GM23338 (cell line): ENCODE data around the gene ZAP70. TPM values are rescaled to one million over a fixed set of nuclear protein-coding genes. Genes with fewer than 3 reads are reported as not detected.

Experiments used
- ATAC-seq: fragments of 200-7000 bp; cut with Tn5 transposase; 3 replicates; pipeline ENCODE4 v1.9.1; 2020
- DNase-seq: peaks from one replicate; pipeline ENCODE4 v3.0.0-alpha.2; 2015; ENCODE audit warnings: low spot score
- H2AFZ ChIP-seq: fragments of 200-600 bp; sonication (generic); 2 replicates; pipeline ENCODE4 v1.8.0; 2016; ENCODE audit warnings: antibody characterized with exemption, mild to moderate bottlenecking, moderate library complexity
- H3F3A ChIP-seq: fragments of 200-600 bp; sonication (generic); replicated peaks from 2 replicates; pipeline ENCODE4 v1.8.0; 2017; ENCODE audit warnings: antibody characterized with exemption, mixed run types, low read depth
- H3K27ac ChIP-seq: fragments of 200-600 bp; sonication (generic); 2 replicates; pipeline ENCODE4 v1.6.1; 2016; ENCODE audit warnings: low read depth
- H3K27me3 ChIP-seq: fragments of 200-600 bp; sonication (generic); 2 replicates; pipeline ENCODE4 v1.8.0; 2016; ENCODE audit warnings: mild to moderate bottlenecking, mixed run types, moderate library complexity; ENCODE audit not compliant: insufficient read depth
- H3K36me3 ChIP-seq: fragments of 200-600 bp; sonication (generic); 2 replicates; pipeline ENCODE4 v1.8.0; 2016; ENCODE audit warnings: mild to moderate bottlenecking; ENCODE audit not compliant: insufficient read depth
- H3K4me1 ChIP-seq: fragments of 200-600 bp; sonication (generic); 2 replicates; pipeline ENCODE4 v1.8.0; 2016; ENCODE audit warnings: mild to moderate bottlenecking, moderate library complexity; ENCODE audit not compliant: insufficient read depth
- H3K4me2 ChIP-seq: fragments of 200-600 bp; sonication (generic); 2 replicates; pipeline ENCODE4 v1.7.1; 2017; ENCODE audit warnings: mixed run types
- H3K4me3 ChIP-seq: fragments of 200-600 bp; sonication (generic); 2 replicates; pipeline ENCODE4 v1.6.1; 2016; ENCODE audit warnings: mixed run types
- H3K79me2 ChIP-seq: fragments of 200-600 bp; sonication (generic); replicated peaks from 2 replicates; pipeline ENCODE4 v1.8.0; 2017; ENCODE audit warnings: mild to moderate bottlenecking; ENCODE audit not compliant: insufficient read depth
- H3K9me2 ChIP-seq: fragments of 200-600 bp; sonication (generic); 2 replicates; pipeline ENCODE4 v1.8.0; 2017; ENCODE audit not compliant: insufficient read depth
- H4K20me1 ChIP-seq: fragments of 200-600 bp; sonication (generic); replicated peaks from 2 replicates; pipeline ENCODE4 v1.8.0; 2017; ENCODE audit warnings: mild to moderate bottlenecking; ENCODE audit not compliant: insufficient read depth
- H3K27ac Mint-ChIP-seq: 2 replicates; pipeline ENCODE4 v1.8.0; 2020; ENCODE audit warnings: inconsistent platforms, mild to moderate bottlenecking, moderate library complexity, mixed read lengths
- H3K27me3 Mint-ChIP-seq: 3 replicates; pipeline ENCODE4 v1.8.0; 2022; ENCODE audit warnings: low read depth, mild to moderate bottlenecking, moderate library complexity, mixed read lengths, inconsistent platforms; ENCODE audit not compliant: insufficient read depth, poor library complexity
- H3K36me3 Mint-ChIP-seq: 3 replicates; pipeline ENCODE4 v1.8.0; 2021; ENCODE audit warnings: low read depth, mild to moderate bottlenecking, inconsistent platforms, moderate library complexity, mixed read lengths
- H3K4me1 Mint-ChIP-seq: 3 replicates; pipeline ENCODE4 v1.8.0; 2020; ENCODE audit warnings: mild to moderate bottlenecking, inconsistent platforms, mixed read lengths
- H3K4me3 Mint-ChIP-seq: 3 replicates; pipeline ENCODE4 v1.8.0; 2021; ENCODE audit warnings: moderate library complexity, mild to moderate bottlenecking, inconsistent platforms, mixed read lengths
- H3K9me3 Mint-ChIP-seq: 3 replicates; pipeline ENCODE4 v1.8.0; 2020; ENCODE audit warnings: moderate library complexity, mild to moderate bottlenecking, inconsistent platforms, mixed read lengths
- CREB1 ChIP-seq: fragments of 250-450 bp; sonication (Bioruptor Pico); IDR thresholded peaks from 2 replicates; pipeline ENCODE4 v1.5.0; 2020; ENCODE audit warnings: low read depth, mild to moderate bottlenecking, moderate library complexity
- ETS1 ChIP-seq: IDR thresholded peaks from 2 replicates; pipeline ENCODE4 v1.6.1; 2016; ENCODE audit warnings: antibody characterized with exemption
- EZH2 ChIP-seq: fragments of 200-600 bp; sonication (generic); IDR thresholded peaks from one replicate; pipeline ENCODE4 v1.8.0; 2017; ENCODE audit warnings: antibody characterized with exemption, mild to moderate bottlenecking, low read depth; ENCODE audit not compliant: unreplicated experiment
- EZH2phosphoT487 ChIP-seq: fragments of 200-600 bp; sonication (generic); IDR thresholded peaks from one replicate; pipeline ENCODE4 v1.8.1; 2018; ENCODE audit warnings: antibody characterized with exemption; ENCODE audit not compliant: unreplicated experiment
- JUNB ChIP-seq: IDR thresholded peaks from one replicate; pipeline ENCODE4 v1.6.1; 2016; ENCODE audit warnings: antibody characterized with exemption; ENCODE audit not compliant: unreplicated experiment
- NANOG ChIP-seq: IDR thresholded peaks from 2 replicates; pipeline ENCODE4 v1.6.1; 2016; ENCODE audit warnings: antibody characterized with exemption, borderline replicate concordance
- POLR2AphosphoS5 ChIP-seq: IDR thresholded peaks from 2 replicates; pipeline ENCODE4 v1.6.1; 2016; ENCODE audit warnings: antibody characterized with exemption, low read depth
- REST ChIP-seq: IDR thresholded peaks from one replicate; pipeline ENCODE4 v1.6.1; 2018; ENCODE audit warnings: antibody characterized with exemption; ENCODE audit not compliant: unreplicated experiment
- STAT1 ChIP-seq: IDR thresholded peaks from one replicate; pipeline ENCODE4 v1.6.1; 2016; ENCODE audit warnings: antibody characterized with exemption; ENCODE audit not compliant: unreplicated experiment
- ZNF114 ChIP-seq: fragments of 250-450 bp; sonication (Bioruptor Pico); IDR thresholded peaks from 2 replicates; pipeline ENCODE4 v1.5.0; 2020; ENCODE audit warnings: mild to moderate bottlenecking, moderate library complexity
- ZNF331 ChIP-seq: fragments of 250-450 bp; sonication (Bioruptor Pico); IDR thresholded peaks from 2 replicates; pipeline ENCODE4 v1.5.0; 2020; ENCODE audit warnings: low read depth, mild to moderate bottlenecking, moderate library complexity
- ZNF462 ChIP-seq: fragments of 250-450 bp; sonication (Bioruptor Pico); IDR thresholded peaks from 2 replicates; pipeline ENCODE4 v1.5.0; 2020; ENCODE audit warnings: mild to moderate bottlenecking, moderate library complexity
- polyA plus RNA-seq: library from polyadenylated mRNA; unstranded; fragments of >200 nt; fragmentation: Nextera tagmentation; extraction: Ambion mirVana; gene quantifications from 2 replicates; pipeline ENCODE4 v1.2.1, GENCODE V29; 2016
- total RNA-seq: library from RNA; depleted of rRNA; stranded (reverse); fragments of >200 nt; shearing (Covaris generic); gene quantifications from 2 replicates; pipeline ENCODE4 v1.2.3, GENCODE V29; 2014
- TF ChIP-seq, protein P1 (sequence below), 2 experiments: fragments of 200-600 bp in 1 of 2; sonication (generic) in 1 of 2; conservative IDR thresholded peaks; 2 replicates each; pipeline versions ENCODE4 v1.5.1 to v1.6.1; 2016 to 2017; ENCODE audit warnings: antibody characterized with exemption in 2 of 2, low read depth in 2 of 2, mild to moderate bottlenecking in 2 of 2, moderate library complexity in 1 of 2

The ZAP70 gene
- total and polyA plus RNA-seq, 2 experiments from 2014 or later: 0.42 TPM; not detected in 1

GRCh38 chr2:97738179-97739019 lies 25.0 kb downstream of the ZAP70 start:
- H3K27me3 ChIP-seq: no peaks in the 10 kb centered on the region
- Mint-ChIP-seq H3K27ac (no peak overlapping the region), H3K9me3 (no peaks in the 10 kb centered on the region), H3K4me1 (peaks cover 4% of the 10 kb centered on the region; the same call in 2 of the 3 replicates), H3K36me3 (no peaks in the 10 kb centered on the region; the same call in 2 of the 3 replicates), H3K27me3 (peaks cover 21% of the 10 kb centered on the region), H3K4me3 (no peak overlapping the region)
- no peaks in the 10 kb centered on the region for H3K79me2 ChIP-seq
- H4K20me1 ChIP-seq: no peaks in the 10 kb centered on the region
- H3F3A ChIP-seq: no peaks in the 10 kb centered on the region
- H3K4me3 ChIP-seq: no peak overlapping the region
- H3K4me1 ChIP-seq: no peaks in the 10 kb centered on the region
- TF ChIP-seq JUNB: no peak
- no peak for TF ChIP-seq ETS1
- no peak for TF ChIP-seq CREB1
- TF ChIP-seq ZNF114: no peak
- TF ChIP-seq, protein P1, sequence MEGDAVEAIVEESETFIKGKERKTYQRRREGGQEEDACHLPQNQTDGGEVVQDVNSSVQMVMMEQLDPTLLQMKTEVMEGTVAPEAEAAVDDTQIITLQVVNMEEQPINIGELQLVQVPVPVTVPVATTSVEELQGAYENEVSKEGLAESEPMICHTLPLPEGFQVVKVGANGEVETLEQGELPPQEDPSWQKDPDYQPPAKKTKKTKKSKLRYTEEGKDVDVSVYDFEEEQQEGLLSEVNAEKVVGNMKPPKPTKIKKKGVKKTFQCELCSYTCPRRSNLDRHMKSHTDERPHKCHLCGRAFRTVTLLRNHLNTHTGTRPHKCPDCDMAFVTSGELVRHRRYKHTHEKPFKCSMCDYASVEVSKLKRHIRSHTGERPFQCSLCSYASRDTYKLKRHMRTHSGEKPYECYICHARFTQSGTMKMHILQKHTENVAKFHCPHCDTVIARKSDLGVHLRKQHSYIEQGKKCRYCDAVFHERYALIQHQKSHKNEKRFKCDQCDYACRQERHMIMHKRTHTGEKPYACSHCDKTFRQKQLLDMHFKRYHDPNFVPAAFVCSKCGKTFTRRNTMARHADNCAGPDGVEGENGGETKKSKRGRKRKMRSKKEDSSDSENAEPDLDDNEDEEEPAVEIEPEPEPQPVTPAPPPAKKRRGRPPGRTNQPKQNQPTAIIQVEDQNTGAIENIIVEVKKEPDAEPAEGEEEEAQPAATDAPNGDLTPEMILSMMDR (conservative IDR thresholded peaks at IDR 0.05; ENCODE audit: low read depth in 2 of 2): no peak
- no peak for TF ChIP-seq EZH2phosphoT487
- TF ChIP-seq STAT1: no peak
- no peak for TF ChIP-seq EZH2
- TF ChIP-seq NANOG: no peak
- no peak for TF ChIP-seq ZNF331 (CRISPR knock-in tag)
- TF ChIP-seq REST: no peak
- TF ChIP-seq ZNF462 (CRISPR knock-in tag): no peak
- TF ChIP-seq POLR2AphosphoS5: no peak
- no peak overlapping the region for H3K27ac ChIP-seq
- H3K36me3 ChIP-seq: no peaks in the 10 kb centered on the region
- 0 out of 2 replicates have a peak, but pooled peaks cover 4% of the 10 kb centered on the region for H3K9me2 ChIP-seq
- DNase-seq (no peak), ATAC-seq (no peak)
- H2AFZ ChIP-seq: no peak overlapping the region
- no peak overlapping the region for H3K4me2 ChIP-seq
